GM18951 (cell line): ENCODE measurements around the gene PRSS27.

Source experiments
- POLR2A ChIP-seq: IDR thresholded peaks from 4 replicates; pipeline ENCODE4 v1.6.1; 2011; ENCODE audit warnings: mild to moderate bottlenecking; ENCODE audit not compliant: insufficient read length, insufficient read depth; ENCODE audit errors: extremely low read depth
- in situ Hi-C: fragments of 300-500 bp; cut with MboI; formaldehyde crosslinking; loops from one replicate; pipeline ENCODE4 v1.12.0; 2022; ENCODE audit warnings: low sequenced_read_pairs, mixed read lengths, inconsistent platforms; ENCODE audit not compliant: unreplicated experiment

Gene PRSS27

GRCh38 chr16:2705351-2705750, 14.7 kb downstream of the PRSS27 start:
- in situ Hi-C loops: no loop called here
- no peak for TF ChIP-seq POLR2A

GRCh38 chr16:2704983-2705275, 15.1 kb downstream of the PRSS27 start:
- in situ Hi-C loops: no loop called here
- TF ChIP-seq POLR2A: no peak

- no peak for TF ChIP-seq POLR2A
- in situ Hi-C loops: no loop called here
Measured at GRCh38 chr16:2704166-2704982, 15.7 kb downstream of the PRSS27 start.

- in situ Hi-C loops: no loop called here
- no peak for TF ChIP-seq POLR2A
Measured at GRCh38 chr16:2702871-2703745, 16.9 kb downstream of the PRSS27 start.

GRCh38 chr16:2702438-2702825, 17.6 kb downstream of the PRSS27 start:
- TF ChIP-seq POLR2A: no peak
- in situ Hi-C loops: no loop called here

GRCh38 chr16:2701713-2702437, 18.1 kb downstream of the PRSS27 start:
- in situ Hi-C loops: no loop called here
- no peak for TF ChIP-seq POLR2A

GRCh38 chr16:2701272-2701671, 18.8 kb downstream of the PRSS27 start:
- in situ Hi-C loops: no loop called here
- no peak for TF ChIP-seq POLR2A

- TF ChIP-seq POLR2A: no peak
Measured at GRCh38 chr16:2700786-2701185, 19.2 kb downstream of the PRSS27 start.

GRCh38 chr16:2699791-2700600, 20.0 kb downstream of the PRSS27 start:
- TF ChIP-seq POLR2A: no peak
- in situ Hi-C loops: no loop called here

More at GRCh38 chr16:2700786-2701185, 19.2 kb downstream of the PRSS27 start:
- in situ Hi-C loops: no loop called here

- in situ Hi-C loops: no loop called here
- TF ChIP-seq POLR2A: no peak
Measured at GRCh38 chr16:2698965-2699750, 20.9 kb downstream of the PRSS27 start.

GRCh38 chr16:2698103-2698870, 21.7 kb downstream of the PRSS27 start:
- no peak for TF ChIP-seq POLR2A
- in situ Hi-C loops: no loop called here
